GM12878 (cell line): Measurements from ENCODE around the gene F2RL3. TPM values are rescaled to one million over a fixed set of nuclear protein-coding genes. Genes with fewer than 3 reads are reported as not detected.
A peak's percentile ranks its signal among the peaks of the same experiment; 100 is the strongest.

Experiments used
- ATAC-seq: fragments of 200-7000 bp; cut with Tn5 transposase; 3 replicates; pipeline ENCODE4 v1.9.1; 2020; ENCODE audit warnings: mild to moderate bottlenecking, moderate library complexity
- BruUV-seq: library from RNA; stranded (reverse); fragments of 400-500 nt; replicated peaks from 2 replicates; lab custom pipeline; 2021; lab: Mats Ljungman, UMichigan
- CTCF ChIA-PET: fragments of 300-600 bp; sonication (Branson Sonifier 250); formaldehyde crosslinking; extraction: SDS; loops from one replicate; lab custom pipeline; 2021; ENCODE audit warnings: inconsistent platforms; lab: Yijun Ruan, JAX
- POLR2A ChIA-PET: fragments of 350-600 bp; formaldehyde crosslinking; extraction: SDS; loops from one replicate; lab custom pipeline; 2021; ENCODE audit warnings: inconsistent platforms; lab: Charles Lee
- RAD21 ChIA-PET: fragments of 300-600 bp; sonication (Branson Sonifier 250); formaldehyde crosslinking; loops from one replicate; lab custom pipeline; 2023; ENCODE audit warnings: antibody characterized with exemption; ENCODE audit not compliant: unreplicated experiment; lab: Charles Lee
- SMC1A ChIA-PET: fragments of 300-600 bp; sonication (Branson Sonifier 250); formaldehyde crosslinking; loops from one replicate; lab custom pipeline; 2023; ENCODE audit not compliant: unreplicated experiment, uncharacterized antibody; lab: Charles Lee
- DNase-seq: peaks from one replicate; pipeline ENCODE4 v3.0.0-alpha.2; 2011; ENCODE audit warnings: low read depth, low spot score
- FAIRE-seq: peaks from 3 replicates; lab custom pipeline; 2011; peaks lifted over from hg19 to GRCh38; lab: Jason Lieb, UNC
- H2AFZ ChIP-seq: 2 replicates; pipeline ENCODE4 v1.6.0; 2011; ENCODE audit warnings: low read depth, low read length, control low read depth; ENCODE audit not compliant: control insufficient read depth
- H3K27ac ChIP-seq: 2 replicates; pipeline ENCODE4 v1.5.1; 2011; ENCODE audit warnings: control low read depth; ENCODE audit not compliant: control insufficient read depth, insufficient read depth
- H3K27me3 ChIP-seq, 2 experiments: replicated peaks in 1 of 2; 2 replicates each; pipeline versions ENCODE4 v1.6.0 to v1.6.1; 2011; ENCODE audit warnings: low read length in 1 of 2; ENCODE audit not compliant: control insufficient read depth in 2 of 2, insufficient read depth in 2 of 2
- H3K36me3 ChIP-seq, 2 experiments: 2 replicates each; pipeline ENCODE4 v1.5.1; 2011; ENCODE audit warnings: low read length in 1 of 2; ENCODE audit not compliant: control insufficient read depth in 2 of 2, insufficient read depth in 2 of 2
- H3K4me1 ChIP-seq: 2 replicates; pipeline ENCODE4 v1.6.1; 2011; ENCODE audit warnings: mild to moderate bottlenecking, low read length, moderate library complexity, mixed read lengths; ENCODE audit not compliant: control insufficient read depth, insufficient read depth
- H3K4me2 ChIP-seq: 2 replicates; pipeline ENCODE4 v1.6.0; 2011; ENCODE audit warnings: control low read depth; ENCODE audit not compliant: control insufficient read depth, insufficient read depth
- H3K4me3 ChIP-seq: fragments of 200-600 bp; sonication (generic); 2 replicates; pipeline ENCODE4 v1.5.1; 2016
- H3K79me2 ChIP-seq: 2 replicates; pipeline ENCODE4 v1.6.0; 2011; ENCODE audit warnings: low read length; ENCODE audit not compliant: control insufficient read depth, insufficient read depth
- H3K9ac ChIP-seq: 2 replicates; pipeline ENCODE4 v1.8.0; 2011; ENCODE audit warnings: low read length, control low read depth, mixed read lengths; ENCODE audit not compliant: control insufficient read depth, insufficient read depth
- H3K9me3 ChIP-seq: replicated peaks from 3 replicates; pipeline ENCODE4 v1.5.1; 2011; ENCODE audit warnings: mild to moderate bottlenecking, low read length; ENCODE audit not compliant: control insufficient read depth, insufficient read depth
- H4K20me1 ChIP-seq: 2 replicates; pipeline ENCODE4 v1.6.0; 2011; ENCODE audit not compliant: control insufficient read depth, insufficient read depth
- BCL11A ChIP-seq: IDR thresholded peaks from 2 replicates; pipeline ENCODE4 v1.6.1; 2011; ENCODE audit warnings: low read depth, low read length
- MYC ChIP-seq: IDR thresholded peaks from 2 replicates; pipeline ENCODE4 v1.6.1; 2011; ENCODE audit warnings: mild to moderate bottlenecking, low read length, moderate library complexity, inconsistent platforms; ENCODE audit not compliant: insufficient read depth, insufficient replicate concordance, insufficient read length, severe bottlenecking
- WGBS: methylation state at CpG from one replicate; pipeline ENCODE4 v1.1.6; 2016; ENCODE audit warnings: low lambda C conversion rate; ENCODE audit not compliant: insufficient replicate concordance, insufficient coverage; ENCODE audit errors: missing lambda C conversion rate; 5-methylcytosine and 5-hydroxymethylcytosine counted together
- in situ Hi-C: fragments of 300-500 bp; cut with MboI; formaldehyde crosslinking; loops from 9 replicates; pipeline ENCODE4 v1.14.3; 2018; ENCODE audit warnings: mixed read lengths
- intact Hi-C: fragments of 100-400 bp; cut with micrococcal nuclease; formaldehyde crosslinking; loops from one replicate; pipeline ENCODE4 v1.14.2; 2022; ENCODE audit not compliant: unreplicated experiment
- polyA plus RNA-seq, 11 experiments: library from polyadenylated mRNA; depleted of rRNA in 4 of 11; unstranded in 6 of 11; stranded (reverse) in 5 of 11; fragments of >200 nt; fragmentation: Nextera tagmentation in 4 of 11; fragmentation: Illumina TruSeq in 1 of 11; extraction: Ambion mirVana in 4 of 11; extraction: Trizol in 1 of 11; gene quantifications; 1 replicate in 1 of 11; 2 replicates in 10 of 11; pipeline versions ENCODE4 v1.2.1 to v1.2.3, GENCODE V29; 2011 to 2016; ENCODE audit warnings: inconsistent platforms in 2 of 11, missing spikeins in 2 of 11, low read depth in 1 of 11
- total RNA-seq, 4 experiments: library from RNA; depleted of rRNA in 3 of 4; stranded (reverse); fragments of >200 nt in 3 of 4; fragmentation: Illumina TruSeq in 1 of 4; extraction: Trizol in 1 of 4; gene quantifications; 2 replicates each; pipeline versions ENCODE4 v1.2.1 to v1.2.3, GENCODE V29; 2013 to 2021
- TF ChIP-seq, protein P1 (sequence below), 3 experiments: IDR thresholded peaks in 2 of 3; conservative IDR thresholded peaks in 1 of 3; 2 replicates each; pipeline ENCODE4 v1.5.1; 2011; ENCODE audit warnings: low read depth in 3 of 3, low read length in 3 of 3, mild to moderate bottlenecking in 3 of 3, control low read depth in 2 of 3, moderate library complexity in 2 of 3, inconsistent platforms in 1 of 3, mixed read lengths in 1 of 3; ENCODE audit not compliant: control insufficient read depth in 2 of 3, insufficient read depth in 1 of 3; ENCODE audit errors: extremely low read depth in 1 of 3
- TF ChIP-seq, protein P2 (sequence below): fragments of 450-650 bp; IDR thresholded peaks from 2 replicates; pipeline ENCODE4 v1.6.1; 2016; ENCODE audit warnings: mild to moderate bottlenecking, moderate library complexity, borderline replicate concordance

Gene F2RL3
- total and polyA plus RNA-seq, 10 of the 15 experiments (the other 5 are each of a cell fraction or from before 2014, with no cell fraction given) = 0.01 to 1.2 (median 0.29) TPM

DNA sequence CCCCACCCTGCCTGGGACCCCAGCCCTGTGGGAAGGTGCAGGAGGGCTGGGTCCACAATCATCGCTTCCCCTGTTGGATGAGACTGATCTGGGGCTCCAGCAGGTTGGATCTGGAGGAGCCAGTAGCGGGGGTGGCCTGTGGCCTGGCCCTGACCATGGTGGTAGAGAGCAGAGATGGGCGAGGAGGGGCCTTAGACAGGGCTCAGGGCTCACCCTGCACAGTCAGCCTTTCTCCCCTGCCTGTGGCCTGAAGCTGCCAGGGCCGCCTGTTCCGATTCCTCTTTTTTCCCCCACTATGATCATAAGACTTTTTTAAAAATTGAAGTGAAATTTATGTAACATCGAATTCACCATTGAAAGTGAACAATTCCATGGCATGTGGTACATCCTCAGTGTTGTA is 41.4 kb upstream of the F2RL3 start:
- ATAC-seq (no peak), FAIRE-seq (no peak), DNase-seq (no peak)
- H3K27me3 ChIP-seq = no peaks in the 10 kb centered on the region
- RAD21 ChIA-PET = no interaction called here
- 96% methylated on average over 6 of the region's 6 CpGs for WGBS
- in situ Hi-C loops = no loop called here
- no peak overlapping the region for H3K27ac ChIP-seq
- H3K4me2 ChIP-seq = no peak overlapping the region
- SMC1A ChIA-PET = no interaction called here
- no peaks in the 10 kb centered on the region for H3K4me1 ChIP-seq
- no peak for TF ChIP-seq BCL11A
- TF ChIP-seq, protein P1, sequence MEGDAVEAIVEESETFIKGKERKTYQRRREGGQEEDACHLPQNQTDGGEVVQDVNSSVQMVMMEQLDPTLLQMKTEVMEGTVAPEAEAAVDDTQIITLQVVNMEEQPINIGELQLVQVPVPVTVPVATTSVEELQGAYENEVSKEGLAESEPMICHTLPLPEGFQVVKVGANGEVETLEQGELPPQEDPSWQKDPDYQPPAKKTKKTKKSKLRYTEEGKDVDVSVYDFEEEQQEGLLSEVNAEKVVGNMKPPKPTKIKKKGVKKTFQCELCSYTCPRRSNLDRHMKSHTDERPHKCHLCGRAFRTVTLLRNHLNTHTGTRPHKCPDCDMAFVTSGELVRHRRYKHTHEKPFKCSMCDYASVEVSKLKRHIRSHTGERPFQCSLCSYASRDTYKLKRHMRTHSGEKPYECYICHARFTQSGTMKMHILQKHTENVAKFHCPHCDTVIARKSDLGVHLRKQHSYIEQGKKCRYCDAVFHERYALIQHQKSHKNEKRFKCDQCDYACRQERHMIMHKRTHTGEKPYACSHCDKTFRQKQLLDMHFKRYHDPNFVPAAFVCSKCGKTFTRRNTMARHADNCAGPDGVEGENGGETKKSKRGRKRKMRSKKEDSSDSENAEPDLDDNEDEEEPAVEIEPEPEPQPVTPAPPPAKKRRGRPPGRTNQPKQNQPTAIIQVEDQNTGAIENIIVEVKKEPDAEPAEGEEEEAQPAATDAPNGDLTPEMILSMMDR (IDR thresholded peaks at IDR 0.05 in 2 of 3, conservative IDR thresholded peaks at IDR 0.05 in 1 of 3; ENCODE audit: control insufficient read depth in 2 of 3, extremely low read depth in 1 of 3, insufficient read depth in 1 of 3, low read depth in 3 of 3, low read length in 3 of 3) = no peak
- CTCF ChIA-PET = no interaction called here
- intact Hi-C loops = no loop called here
- POLR2A ChIA-PET = no interaction called here
- no peak overlapping the region for H3K4me3 ChIP-seq
- H3K79me2 ChIP-seq = no peaks in the 10 kb centered on the region
- no TSS peak for BruUV-seq
- no peak overlapping the region for H3K9ac ChIP-seq
- H3K36me3 ChIP-seq = peaks cover 19 to 25% of the 10 kb centered on the region in 2 experiments; a peak in 3 of 4 replicates
- H2AFZ ChIP-seq = no peak overlapping the region
- H3K9me3 ChIP-seq = no peaks in the 10 kb centered on the region
- H4K20me1 ChIP-seq = no peaks in the 10 kb centered on the region

DNA sequence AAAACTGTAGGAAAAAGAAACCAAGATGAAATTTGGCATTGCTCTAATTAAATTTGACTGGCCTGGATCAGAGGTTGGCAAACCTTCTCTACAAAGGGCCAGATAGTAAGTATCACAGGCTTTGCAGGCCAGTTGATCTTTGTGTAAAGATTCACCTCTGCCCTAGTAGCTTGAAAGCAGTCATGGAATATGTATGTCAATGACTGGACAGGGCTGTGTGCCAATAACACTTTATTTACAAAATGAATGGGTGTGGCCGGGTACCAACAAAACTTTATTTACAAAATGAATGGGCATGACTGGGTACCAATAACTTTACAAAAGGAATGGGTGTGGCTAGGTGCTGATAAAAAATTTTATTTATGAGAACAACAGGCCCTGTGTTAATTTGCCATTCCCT is 39.6 kb upstream of the F2RL3 start:
- POLR2A ChIA-PET = no interaction called here
- DNase-seq (no peak), FAIRE-seq (no peak), ATAC-seq (no peak)
- Histone ChIP-seq H3K36me3 (peaks cover 21 to 30% of the 10 kb centered on the region in 2 experiments; a peak in 3 of 4 replicates), H4K20me1 (no peaks in the 10 kb centered on the region), H3K4me1 (no peaks in the 10 kb centered on the region), H3K9ac (no peak overlapping the region), H2AFZ (no peak overlapping the region), H3K79me2 (no peaks in the 10 kb centered on the region), H3K27me3 (no peaks in the 10 kb centered on the region), H3K4me3 (no peak overlapping the region), H3K4me2 (no peak overlapping the region), H3K9me3 (no peaks in the 10 kb centered on the region), H3K27ac (no peak overlapping the region)
- in situ Hi-C loops = no loop called here
- RAD21 ChIA-PET = no interaction called here
- CTCF ChIA-PET = interaction anchor here (0.6 to 1.3 kb wide), 4 partner anchors 9 to 22 kb away, joined by 3 to 4 read pairs (median 4); no protein-coding TSS in a partner anchor
- SMC1A ChIA-PET = no interaction called here
- intact Hi-C loops = no loop called here
- no peak for TF ChIP-seq MYC
- TF ChIP-seq, protein P2, sequence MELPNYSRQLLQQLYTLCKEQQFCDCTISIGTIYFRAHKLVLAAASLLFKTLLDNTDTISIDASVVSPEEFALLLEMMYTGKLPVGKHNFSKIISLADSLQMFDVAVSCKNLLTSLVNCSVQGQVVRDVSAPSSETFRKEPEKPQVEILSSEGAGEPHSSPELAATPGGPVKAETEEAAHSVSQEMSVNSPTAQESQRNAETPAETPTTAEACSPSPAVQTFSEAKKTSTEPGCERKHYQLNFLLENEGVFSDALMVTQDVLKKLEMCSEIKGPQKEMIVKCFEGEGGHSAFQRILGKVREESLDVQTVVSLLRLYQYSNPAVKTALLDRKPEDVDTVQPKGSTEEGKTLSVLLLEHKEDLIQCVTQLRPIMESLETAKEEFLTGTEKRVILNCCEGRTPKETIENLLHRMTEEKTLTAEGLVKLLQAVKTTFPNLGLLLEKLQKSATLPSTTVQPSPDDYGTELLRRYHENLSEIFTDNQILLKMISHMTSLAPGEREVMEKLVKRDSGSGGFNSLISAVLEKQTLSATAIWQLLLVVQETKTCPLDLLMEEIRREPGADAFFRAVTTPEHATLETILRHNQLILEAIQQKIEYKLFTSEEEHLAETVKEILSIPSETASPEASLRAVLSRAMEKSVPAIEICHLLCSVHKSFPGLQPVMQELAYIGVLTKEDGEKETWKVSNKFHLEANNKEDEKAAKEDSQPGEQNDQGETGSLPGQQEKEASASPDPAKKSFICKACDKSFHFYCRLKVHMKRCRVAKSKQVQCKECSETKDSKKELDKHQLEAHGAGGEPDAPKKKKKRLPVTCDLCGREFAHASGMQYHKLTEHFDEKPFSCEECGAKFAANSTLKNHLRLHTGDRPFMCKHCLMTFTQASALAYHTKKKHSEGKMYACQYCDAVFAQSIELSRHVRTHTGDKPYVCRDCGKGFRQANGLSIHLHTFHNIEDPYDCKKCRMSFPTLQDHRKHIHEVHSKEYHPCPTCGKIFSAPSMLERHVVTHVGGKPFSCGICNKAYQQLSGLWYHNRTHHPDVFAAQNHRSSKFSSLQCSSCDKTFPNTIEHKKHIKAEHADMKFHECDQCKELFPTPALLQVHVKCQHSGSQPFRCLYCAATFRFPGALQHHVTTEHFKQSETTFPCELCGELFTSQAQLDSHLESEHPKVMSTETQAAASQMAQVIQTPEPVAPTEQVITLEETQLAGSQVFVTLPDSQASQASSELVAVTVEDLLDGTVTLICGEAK = peak; percentile 49
- no TSS peak for BruUV-seq
- WGBS = 96% methylated on average over 1 of the region's 1 CpG
